Jurkat, Clone E6-1 (cell line): ENCODE results near the gene CAMK2A.

ENCODE experiments used
- DNase-seq: peaks from one replicate; pipeline ENCODE4 v3.0.0-alpha.2; 2011; ENCODE audit warnings: low read depth, low spot score
- H3K4me3 ChIP-seq: 2 replicates; pipeline ENCODE4 v1.5.1; 2011; ENCODE audit warnings: mild to moderate bottlenecking, low read length, control low read depth, moderate library complexity

CAMK2A gene

DNA sequence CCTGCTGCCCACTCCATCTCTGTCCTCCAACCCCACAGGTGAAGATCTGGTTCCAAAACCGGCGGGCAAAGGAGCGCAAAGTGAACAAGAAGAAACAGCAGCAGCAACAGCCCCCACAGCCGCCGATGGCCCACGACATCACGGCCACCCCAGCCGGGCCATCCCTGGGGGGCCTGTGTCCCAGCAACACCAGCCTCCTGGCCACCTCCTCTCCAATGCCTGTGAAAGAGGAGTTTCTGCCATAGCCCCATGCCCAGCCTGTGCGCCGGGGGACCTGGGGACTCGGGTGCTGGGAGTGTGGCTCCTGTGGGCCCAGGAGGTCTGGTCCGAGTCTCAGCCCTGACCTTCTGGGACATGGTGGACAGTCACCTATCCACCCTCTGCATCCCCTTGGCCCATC lies 106.1 kb downstream of the CAMK2A start:
- H3K4me3 ChIP-seq: no peak overlapping the region
- DNase-seq: no peak

- DNase-seq: no peak
- no peak overlapping the region for H3K4me3 ChIP-seq
Measured at GRCh38 chr5:150182774-150183173, 106.8 kb downstream of the CAMK2A start.

- no peak for DNase-seq
- no peak overlapping the region for H3K4me3 ChIP-seq
Measured at GRCh38 chr5:150181766-150182545, 107.6 kb downstream of the CAMK2A start.

DNA sequence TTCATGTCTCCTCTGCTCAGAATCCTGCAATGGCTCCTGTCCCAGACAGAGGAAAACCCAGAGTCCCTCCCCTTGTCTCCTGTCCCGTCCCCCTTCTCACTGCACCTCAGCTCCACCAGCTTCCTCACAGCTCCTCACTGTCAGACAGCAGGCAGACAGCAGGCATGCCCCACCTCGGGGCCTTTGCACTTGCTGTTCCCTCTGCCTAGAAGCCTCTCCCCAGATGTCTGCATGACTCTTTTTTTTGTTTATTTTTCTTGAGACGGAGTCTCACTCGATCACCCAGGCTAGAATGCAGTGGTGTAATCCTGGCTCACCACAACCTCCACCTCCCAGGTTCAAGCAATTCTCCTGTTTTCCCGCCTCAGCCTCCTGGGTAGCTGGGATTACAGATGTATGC lies 108.5 kb downstream of the CAMK2A start:
- no peak overlapping the region for H3K4me3 ChIP-seq
- no peak for DNase-seq

GRCh38 chr5:150180241-150181026 lies 109.1 kb downstream of the CAMK2A start:
- no peak for DNase-seq

GRCh38 chr5:150179019-150179620 lies 110.5 kb downstream of the CAMK2A start:
- no peak overlapping the region for H3K4me3 ChIP-seq
- no peak for DNase-seq

More at GRCh38 chr5:150180241-150181026, 109.1 kb downstream of the CAMK2A start:
- no peak overlapping the region for H3K4me3 ChIP-seq

DNA sequence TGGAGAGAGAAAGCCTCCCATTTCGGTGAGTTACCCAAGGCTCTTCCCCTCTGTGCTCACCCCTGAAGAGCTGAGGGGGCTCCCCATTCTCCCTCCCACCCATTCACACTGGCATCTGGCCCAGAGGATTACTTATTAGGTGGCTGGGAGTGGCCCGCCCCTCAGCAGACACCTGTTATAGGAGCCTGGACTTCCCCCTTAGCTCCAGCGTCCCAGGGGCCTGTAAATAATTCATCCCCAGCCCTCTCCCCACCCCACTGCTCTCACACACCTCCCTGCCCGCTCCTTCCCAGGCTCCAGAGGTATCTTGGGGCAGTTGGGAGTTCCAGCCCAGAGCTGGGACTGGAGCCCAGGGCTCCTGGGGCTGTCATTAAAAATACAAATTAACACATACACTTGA lies 111.3 kb downstream of the CAMK2A start:
- no peak for DNase-seq
- H3K4me3 ChIP-seq: no peak overlapping the region

DNA sequence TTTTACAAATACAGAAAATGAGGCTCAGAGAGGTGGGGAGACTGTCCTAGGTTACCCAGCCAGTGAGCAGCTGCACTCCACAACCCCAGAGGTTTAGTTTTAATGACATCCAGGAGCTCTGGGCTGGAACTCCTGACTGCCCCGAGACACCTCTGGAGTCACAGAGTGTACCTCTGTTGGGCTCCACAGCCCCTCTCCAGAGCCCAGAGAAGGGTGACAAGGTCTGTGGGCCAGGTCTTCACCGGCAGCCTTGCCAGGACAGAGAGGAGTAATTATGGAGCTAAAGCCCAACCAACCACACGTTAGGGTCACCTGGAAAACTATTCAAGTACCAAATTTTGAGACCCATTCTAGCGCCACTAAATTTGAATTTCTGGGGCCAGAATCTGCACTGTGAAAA lies 111.9 kb downstream of the CAMK2A start:
- DNase-seq: no peak
- no peak overlapping the region for H3K4me3 ChIP-seq

DNA sequence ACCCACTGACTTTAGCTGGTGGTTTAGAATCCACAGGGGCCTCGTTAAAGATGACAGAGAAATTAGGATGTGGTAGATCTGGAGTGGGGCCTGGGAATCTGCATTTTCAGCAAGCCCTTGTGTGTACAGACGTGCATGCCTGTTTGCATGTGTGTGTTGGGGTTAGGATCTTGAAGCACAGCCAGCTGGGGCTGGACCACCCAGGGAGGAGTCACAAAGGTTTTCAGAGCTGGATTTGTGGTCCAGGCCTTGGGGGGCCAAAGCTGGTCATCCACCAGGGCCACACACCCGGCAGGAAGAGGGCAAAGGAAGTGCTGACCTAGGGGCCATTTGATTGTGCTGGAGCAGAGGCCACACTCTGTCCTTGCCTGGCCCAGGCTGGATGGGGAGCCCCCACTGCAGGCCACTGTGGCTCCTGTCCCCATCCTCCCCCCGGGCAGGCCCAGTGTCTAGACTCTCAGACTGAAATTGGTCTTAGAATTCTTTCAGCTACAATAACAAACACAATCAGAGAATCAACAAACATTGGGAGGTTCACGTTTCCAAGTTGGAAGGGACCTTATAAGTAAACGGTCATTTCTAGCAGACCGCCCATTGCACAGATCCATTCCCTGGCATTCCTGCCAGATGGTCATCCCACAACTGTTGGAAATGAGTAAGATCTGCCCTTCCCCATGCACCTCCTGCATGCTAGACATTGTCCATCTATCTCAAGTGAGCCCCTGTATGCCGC lies 112.7 kb downstream of the CAMK2A start:
- DNase-seq: no peak

DNA sequence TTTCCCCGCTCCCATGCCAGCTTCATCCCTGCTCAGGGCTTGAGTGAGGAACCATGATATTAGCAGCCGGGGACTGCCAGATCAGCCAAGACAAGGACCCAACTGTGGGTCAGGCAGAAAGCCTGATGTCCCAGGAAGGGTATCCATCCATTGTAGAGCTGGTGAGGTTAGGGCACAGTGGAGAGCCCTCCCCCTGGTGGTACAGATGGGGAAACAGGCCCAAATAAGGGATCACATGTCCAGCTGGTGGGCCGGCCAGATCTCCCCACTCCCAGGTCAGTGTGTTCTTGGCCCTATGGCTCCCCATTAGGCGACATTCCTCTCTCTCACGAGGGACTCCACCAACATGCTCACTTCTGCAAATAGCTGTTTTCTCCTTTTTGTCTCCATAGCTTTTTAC lies 114.0 kb downstream of the CAMK2A start:
- DNase-seq: no peak

More for the DNA sequence above, 112.7 kb downstream of the CAMK2A start:
- H3K4me3 ChIP-seq: no peak overlapping the region

GRCh38 chr5:150175076-150175475 lies 114.5 kb downstream of the CAMK2A start:
- no peak overlapping the region for H3K4me3 ChIP-seq
- no peak for DNase-seq

More for the DNA sequence above, 114.0 kb downstream of the CAMK2A start:
- no peak overlapping the region for H3K4me3 ChIP-seq

- DNase-seq: no peak
- no peak overlapping the region for H3K4me3 ChIP-seq
Measured at GRCh38 chr5:150174285-150174684, 115.3 kb downstream of the CAMK2A start.

DNA sequence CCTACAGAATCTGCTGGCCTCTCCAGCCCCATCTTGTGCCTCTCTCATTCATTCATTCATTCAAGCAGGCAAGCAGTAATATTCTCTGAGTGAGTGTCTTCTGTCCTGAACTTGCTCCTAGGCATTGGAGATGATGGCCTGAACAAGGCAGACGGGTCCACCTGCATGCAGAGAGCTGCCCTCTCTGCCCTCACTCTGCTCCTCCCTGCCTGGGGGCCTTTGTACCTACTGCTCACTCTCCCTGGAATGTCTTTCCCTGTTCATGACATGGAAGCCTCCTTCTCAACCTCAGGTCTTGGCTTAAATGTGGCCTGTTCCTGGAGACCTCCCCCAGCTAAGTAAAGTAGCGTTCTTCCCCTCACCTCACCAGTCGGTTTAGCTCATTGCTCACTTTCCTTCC lies 116.4 kb downstream of the CAMK2A start:
- H3K4me3 ChIP-seq: no peak overlapping the region
- no peak for DNase-seq

DNA sequence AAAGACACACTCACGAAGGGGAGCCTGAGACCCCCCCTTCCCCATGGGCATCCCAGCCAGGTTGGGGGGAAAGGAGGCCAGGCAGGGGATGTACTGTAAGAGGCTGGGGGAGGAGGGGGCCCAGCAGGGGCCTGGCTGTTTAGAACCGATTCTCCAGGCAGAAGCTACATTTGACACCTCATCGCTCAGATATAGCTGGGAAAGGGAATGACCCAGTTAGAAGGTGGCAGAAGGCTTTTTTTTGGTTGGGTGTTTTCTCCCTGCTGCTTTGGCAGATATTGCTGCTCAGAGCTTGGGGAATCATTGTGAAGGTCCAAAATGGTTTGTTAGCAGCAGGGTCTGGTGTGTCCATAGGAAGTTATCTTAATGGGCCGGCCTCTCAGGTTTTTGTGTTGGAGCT lies 117.0 kb downstream of the CAMK2A start:
- DNase-seq: no peak
- H3K4me3 ChIP-seq: no peak overlapping the region

DNA sequence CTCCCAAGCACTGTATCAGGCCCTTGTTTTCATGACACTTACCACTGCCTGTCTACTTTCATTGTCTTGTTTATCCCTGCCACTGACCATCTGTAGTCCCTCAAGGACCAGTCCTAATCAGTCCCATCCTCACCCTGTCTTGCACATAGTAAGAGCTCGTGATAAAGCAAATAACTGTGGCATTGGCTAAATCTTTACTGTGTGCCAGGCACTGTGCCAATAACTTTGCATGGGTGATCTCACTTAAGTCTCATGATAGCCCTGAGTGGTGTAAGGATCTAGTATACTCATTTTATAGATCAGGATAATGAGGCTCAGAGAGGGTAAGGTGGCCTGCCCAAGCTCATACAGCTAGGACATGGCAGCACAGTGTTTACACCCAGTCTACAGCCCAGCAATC lies 117.4 kb downstream of the CAMK2A start:
- no peak for DNase-seq
- no peak overlapping the region for H3K4me3 ChIP-seq
